Measurements from ENCODE around the gene PIKFYVE.

GRCh38 chr2:208296610-208297009 is 30.6 kb downstream of the PIKFYVE start:
- TF ChIP-seq POLR2A (IDR thresholded peaks at IDR 0.05) (no peak), CTCF (IDR thresholded peaks at IDR 0.05) (no peak)

Data from right lobe of liver (tissue), 4 donors.